Mononuclear cell (primary cell): ENCODE data around the gene EDAR. TPM values are rescaled to one million over a fixed set of nuclear protein-coding genes. Genes with fewer than 3 reads are reported as not detected.

Experiments used
- H3K27me3 ChIP-seq: 2 replicates; pipeline ENCODE4 v1.6.0; 2011; ENCODE audit warnings: low read length, control low read depth; ENCODE audit not compliant: insufficient read depth
- H3K4me1 ChIP-seq: 2 replicates; pipeline ENCODE4 v1.5.1; 2011; ENCODE audit warnings: mild to moderate bottlenecking, low read length, control low read depth; ENCODE audit not compliant: insufficient read depth
- H3K4me3 ChIP-seq: 2 replicates; pipeline ENCODE4 v1.5.1; 2011; ENCODE audit warnings: mild to moderate bottlenecking, low read length, moderate library complexity
- H3K9me3 ChIP-seq: 2 replicates; pipeline ENCODE4 v1.5.1; 2011; ENCODE audit warnings: low read depth, mild to moderate bottlenecking, control low read depth, low read length
- total RNA-seq: library from RNA; depleted of rRNA; stranded (reverse); fragments of >200 nt; gene quantifications from one replicate; pipeline ENCODE4 v1.2.3, GENCODE V29; 2012

Gene EDAR
- total RNA-seq, result 2.5 TPM

- Histone ChIP-seq H3K4me1 (no peaks in the 10 kb centered on the region), H3K27me3 (no peaks in the 10 kb centered on the region), H3K9me3 (no peaks in the 10 kb centered on the region), H3K4me3 (peak within 1 kb of the TSS; percentile 40)
These were observed at the start of gene EDAR for GRCh38 chr2:108988796-108989713. EDAR (minus strand) TSS chr2:108989220; CDS start chr2:108931014, 58,206 bp downstream.

DNA sequence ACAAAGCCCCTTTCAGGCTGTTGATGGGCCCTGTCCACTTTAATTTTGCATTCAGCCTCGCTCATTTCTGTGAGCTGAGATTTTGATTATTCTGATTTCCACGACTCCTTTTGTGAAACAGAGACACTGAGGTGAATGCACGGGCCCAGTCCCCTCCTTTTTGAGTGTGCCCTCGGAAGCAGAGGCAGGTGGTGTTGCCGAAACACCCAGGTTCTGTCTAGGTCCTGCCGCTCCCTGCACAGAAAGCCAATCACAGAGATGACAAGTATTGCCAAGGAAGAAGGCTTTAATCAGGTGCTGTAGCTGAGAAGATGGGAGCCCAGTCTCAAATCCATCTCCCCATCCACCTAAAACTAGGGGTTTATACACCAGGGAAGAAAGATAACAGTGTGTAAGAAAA lies 44.2 kb upstream of the EDAR start:
- Histone ChIP-seq H3K4me1 (peaks cover 45% of the 10 kb centered on the region), H3K27me3 (no peaks in the 10 kb centered on the region), H3K9me3 (no peaks in the 10 kb centered on the region), H3K4me3 (no peak overlapping the region)

DNA sequence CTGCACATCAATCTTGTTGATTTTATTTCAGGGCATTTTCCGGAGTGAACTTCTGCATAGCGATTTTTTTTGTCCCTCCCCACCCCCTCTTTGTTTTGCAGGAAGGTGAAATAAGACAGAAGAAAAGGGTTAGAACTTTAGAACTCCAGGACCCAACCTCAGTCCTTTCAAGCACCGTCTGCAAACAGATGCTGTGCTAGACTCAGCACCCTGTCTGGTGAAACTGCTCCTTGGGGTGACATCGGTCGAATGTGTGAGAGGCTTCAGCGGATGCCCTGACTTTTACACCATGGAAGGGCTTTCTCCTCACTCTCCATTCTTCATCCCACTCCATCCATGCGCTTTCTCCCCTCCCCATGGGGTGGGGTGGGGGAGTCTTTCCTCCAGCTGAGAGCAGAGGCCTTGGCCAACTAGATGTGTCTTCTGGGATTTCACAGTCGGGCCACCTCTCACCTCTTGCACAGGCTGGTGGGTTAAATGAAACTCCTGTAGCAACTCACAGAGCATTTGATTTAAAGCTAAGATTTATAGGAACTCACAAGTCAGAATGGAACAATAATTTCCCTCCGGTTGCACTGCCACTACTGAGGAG lies 43.3 kb upstream of the EDAR start:
- H3K4me3 ChIP-seq, result peak overlapping the region; percentile 41
- no peaks in the 10 kb centered on the region for H3K27me3 ChIP-seq
- no peaks in the 10 kb centered on the region for H3K9me3 ChIP-seq
- H3K4me1 ChIP-seq, result peaks cover 45% of the 10 kb centered on the region

- Histone ChIP-seq H3K4me1 (peaks cover 45% of the 10 kb centered on the region), H3K27me3 (no peaks in the 10 kb centered on the region), H3K4me3 (peak overlapping the region; percentile 41), H3K9me3 (no peaks in the 10 kb centered on the region)
These were observed 42.6 kb upstream of the EDAR start for GRCh38 chr2:109031476-109032228.

DNA sequence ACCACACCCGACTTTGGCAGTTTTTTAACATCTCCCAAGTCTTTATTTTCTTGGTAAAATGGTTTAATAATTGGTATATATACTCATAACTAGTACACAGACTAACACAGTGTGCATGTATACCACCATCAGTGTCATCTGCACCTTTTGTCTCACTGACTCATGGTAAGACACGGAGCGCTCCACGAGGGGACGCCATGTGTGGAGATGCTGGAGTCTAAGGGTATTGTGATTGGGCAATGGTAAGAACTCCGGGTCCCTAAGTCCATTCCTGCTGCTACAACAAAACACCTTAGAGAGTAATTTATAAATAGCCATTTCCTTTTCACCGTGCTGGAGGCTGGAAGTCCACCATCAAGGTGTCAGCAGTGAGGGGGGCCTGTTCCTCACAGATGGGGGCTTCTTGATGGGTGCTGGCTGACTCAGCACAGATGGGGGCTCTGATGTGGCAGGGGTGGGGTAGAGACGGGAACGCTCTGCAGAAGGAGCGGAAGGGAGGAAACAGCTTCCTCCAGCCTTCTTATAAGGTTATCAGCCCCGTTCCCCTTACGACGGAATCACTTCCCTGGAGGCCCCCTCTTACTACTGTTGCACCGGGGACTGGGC lies 42.0 kb upstream of the EDAR start:
- Histone ChIP-seq H3K4me1 (peaks cover 45% of the 10 kb centered on the region), H3K27me3 (no peaks in the 10 kb centered on the region), H3K4me3 (peak overlapping the region; percentile 41), H3K9me3 (no peaks in the 10 kb centered on the region)

DNA sequence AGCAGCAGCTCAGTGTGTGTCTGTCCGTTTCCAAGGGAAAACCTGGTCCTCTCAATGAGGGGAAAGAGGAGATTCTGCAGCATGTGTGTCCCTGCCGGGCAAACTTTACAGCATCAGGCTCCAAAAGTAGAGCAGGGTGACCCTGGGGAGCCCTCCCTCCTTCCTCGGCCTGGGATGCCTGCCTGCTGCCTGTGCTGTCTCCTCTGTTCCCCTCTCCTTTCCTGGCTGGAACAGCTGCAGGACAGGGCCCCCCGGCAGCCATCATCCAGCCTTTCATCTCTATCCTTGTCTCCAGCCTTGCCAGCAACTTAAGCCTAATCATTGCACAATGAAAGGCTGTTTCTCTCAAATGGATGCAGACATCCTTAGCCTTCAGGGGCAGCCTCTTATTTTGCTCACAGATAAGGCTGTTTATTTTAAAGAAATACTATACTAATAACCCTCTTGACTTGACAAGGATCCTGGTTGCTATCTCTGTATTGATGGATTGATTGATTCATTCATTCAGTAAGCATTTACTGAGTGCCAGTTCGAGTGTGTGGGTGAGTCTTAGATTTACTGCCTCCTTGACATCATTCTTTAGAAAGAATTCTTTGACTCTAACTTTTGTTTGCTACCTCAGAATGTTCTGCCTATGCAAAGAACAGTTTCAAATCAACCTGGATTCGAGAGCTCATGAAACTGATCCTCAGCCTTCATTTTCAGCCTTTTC lies 40.6 kb upstream of the EDAR start:
- peaks cover 45% of the 10 kb centered on the region for H3K4me1 ChIP-seq
- no peak overlapping the region for H3K4me3 ChIP-seq
- H3K27me3 ChIP-seq, result no peaks in the 10 kb centered on the region
- no peaks in the 10 kb centered on the region for H3K9me3 ChIP-seq

- no peaks in the 10 kb centered on the region for H3K27me3 ChIP-seq
- H3K9me3 ChIP-seq, result no peaks in the 10 kb centered on the region
- no peak overlapping the region for H3K4me3 ChIP-seq
- peaks cover 38% of the 10 kb centered on the region for H3K4me1 ChIP-seq
These were observed 39.9 kb upstream of the EDAR start for GRCh38 chr2:109028738-109029489.

DNA sequence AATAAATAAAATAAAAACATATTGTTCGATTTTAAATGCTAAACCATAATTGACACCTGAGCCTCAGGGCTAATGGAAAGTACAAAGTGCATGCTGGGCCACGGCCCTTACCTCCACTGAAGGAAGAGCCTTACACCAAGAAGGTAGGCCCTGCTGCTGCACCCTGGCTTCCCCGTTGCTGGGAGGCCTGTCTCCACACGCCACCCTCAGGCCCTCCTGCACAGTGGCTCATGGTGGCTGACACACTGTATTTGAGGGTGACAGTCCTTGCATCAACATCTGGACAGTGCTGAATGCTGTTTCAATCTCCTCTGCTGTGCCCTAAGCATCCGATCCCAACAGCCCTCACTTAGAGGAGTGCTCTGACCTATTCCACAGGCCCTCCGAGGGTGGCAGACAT lies 39.3 kb upstream of the EDAR start:
- peaks cover 32% of the 10 kb centered on the region for H3K4me1 ChIP-seq
- no peaks in the 10 kb centered on the region for H3K27me3 ChIP-seq
- no peaks in the 10 kb centered on the region for H3K9me3 ChIP-seq
- H3K4me3 ChIP-seq, result no peak overlapping the region

- Histone ChIP-seq H3K27me3 (no peaks in the 10 kb centered on the region), H3K9me3 (no peaks in the 10 kb centered on the region), H3K4me3 (no peak overlapping the region), H3K4me1 (peaks cover 26% of the 10 kb centered on the region)
These were observed 38.7 kb upstream of the EDAR start for GRCh38 chr2:109027702-109028101.

GRCh38 chr2:109024477-109024876 lies 35.5 kb upstream of the EDAR start:
- Histone ChIP-seq H3K27me3 (no peaks in the 10 kb centered on the region), H3K4me1 (peaks cover 3% of the 10 kb centered on the region), H3K4me3 (no peak overlapping the region), H3K9me3 (no peaks in the 10 kb centered on the region)

DNA sequence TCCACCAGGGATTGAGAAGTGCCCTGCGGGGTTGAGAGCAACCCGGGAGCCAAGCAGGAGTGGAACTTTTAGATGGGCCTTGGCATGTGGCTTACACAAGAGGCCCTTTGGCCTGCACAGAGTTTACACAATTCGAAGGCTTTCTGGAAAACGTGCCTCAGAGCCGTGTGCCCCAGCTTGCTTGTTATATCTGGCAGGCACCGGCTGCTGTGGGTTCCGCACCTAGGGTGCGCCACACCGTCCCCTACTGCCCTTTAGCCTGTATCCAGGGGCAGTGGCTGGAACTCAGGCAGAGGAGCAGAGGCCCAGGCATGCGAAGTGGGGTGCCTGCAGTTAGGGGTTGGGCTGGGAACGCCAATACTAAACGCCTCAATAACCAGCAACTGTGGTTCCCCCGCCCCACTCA lies 32.9 kb upstream of the EDAR start:
- Histone ChIP-seq H3K4me1 (no peaks in the 10 kb centered on the region), H3K27me3 (no peaks in the 10 kb centered on the region), H3K9me3 (no peaks in the 10 kb centered on the region), H3K4me3 (no peak overlapping the region)

DNA sequence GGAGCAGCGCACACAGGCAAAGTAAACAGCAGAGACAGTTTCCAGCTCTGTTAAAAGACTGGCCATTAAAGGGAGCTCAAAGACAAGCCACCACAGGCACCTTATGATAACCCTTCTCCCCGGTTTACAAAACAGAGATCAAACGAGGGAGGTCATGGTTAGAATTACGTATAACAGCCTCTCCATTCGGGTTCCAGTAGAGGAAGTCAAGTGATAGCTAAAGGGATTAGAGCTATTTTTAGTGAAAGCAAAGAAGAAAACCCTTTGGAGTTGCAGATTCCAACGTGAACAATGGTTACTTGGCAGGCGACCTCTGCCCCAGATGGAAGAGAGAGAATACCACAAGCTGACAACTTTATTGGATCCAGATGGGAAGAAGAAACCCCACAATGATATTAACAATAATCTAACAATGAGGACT lies 31.2 kb upstream of the EDAR start:
- Histone ChIP-seq H3K4me3 (no peak overlapping the region), H3K9me3 (no peaks in the 10 kb centered on the region), H3K27me3 (no peaks in the 10 kb centered on the region), H3K4me1 (no peaks in the 10 kb centered on the region)

- no peaks in the 10 kb centered on the region for H3K4me1 ChIP-seq
- no peak overlapping the region for H3K4me3 ChIP-seq
- H3K27me3 ChIP-seq, result no peaks in the 10 kb centered on the region
- no peaks in the 10 kb centered on the region for H3K9me3 ChIP-seq
These were observed 29.4 kb upstream of the EDAR start for GRCh38 chr2:109018452-109018851.

DNA sequence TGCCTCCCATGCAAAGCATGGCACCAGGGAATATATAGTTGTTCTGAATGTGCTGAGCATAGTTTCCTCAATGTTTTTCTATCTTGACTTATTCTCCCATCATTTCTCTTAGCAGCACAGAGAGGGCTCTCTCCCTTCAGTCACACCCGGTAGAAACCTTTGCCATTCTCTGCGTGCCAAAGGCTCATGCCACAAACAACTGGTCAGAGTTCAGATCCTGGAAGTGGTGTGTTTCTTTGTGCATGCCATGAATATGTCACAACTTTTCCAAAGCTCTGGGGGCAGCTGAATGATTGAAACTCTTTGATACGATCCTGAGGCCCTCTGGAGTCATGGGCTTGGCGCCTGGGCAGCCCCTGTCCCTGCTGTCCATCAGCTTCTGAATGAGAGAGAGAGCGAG lies 28.0 kb upstream of the EDAR start:
- H3K4me1 ChIP-seq, result no peaks in the 10 kb centered on the region
- no peaks in the 10 kb centered on the region for H3K27me3 ChIP-seq
- no peaks in the 10 kb centered on the region for H3K9me3 ChIP-seq
- H3K4me3 ChIP-seq, result no peak overlapping the region
